K562 (cell line): ENCODE data around the gene DOLPP1. TPM values are rescaled to one million over a fixed set of nuclear protein-coding genes. Genes with fewer than 3 reads are reported as not detected.
A peak's percentile ranks its signal among the peaks of the same experiment; 100 is the strongest.

Source experiments
- NR2C2 ChIP-seq, 2 experiments: fragments of 200-800 bp in 1 of 2; sonication (Bioruptor generic) in 1 of 2; sonication (generic) in 1 of 2; formaldehyde crosslinking in 1 of 2; IDR thresholded peaks; 2 replicates each; pipeline versions ENCODE4 v1.6.1 to v1.8.0; 2016 to 2022; ENCODE audit warnings: mild to moderate bottlenecking in 1 of 2, missing compliant biosample characterization in 1 of 2, missing genetic modification characterization in 1 of 2, missing genetic modification reagents in 1 of 2
- TCFL5 ChIP-seq: fragments of 250-450 bp; sonication (Bioruptor Pico); conservative IDR thresholded peaks from 2 replicates; pipeline ENCODE4 v1.6.1; 2021; ENCODE audit warnings: mild to moderate bottlenecking, moderate library complexity, matching md5 sums
- ZBTB17 ChIP-seq: fragments of 450-650 bp; formaldehyde crosslinking; IDR thresholded peaks from 2 replicates; pipeline ENCODE4 v1.4.0; 2020; ENCODE audit warnings: mild to moderate bottlenecking
- ZNF124 ChIP-seq: sonication (generic); formaldehyde crosslinking; IDR thresholded peaks from 2 replicates; pipeline ENCODE4 v1.8.1; 2022; ENCODE audit warnings: missing genetic modification reagents
- polyA plus RNA-seq, 8 experiments: library from polyadenylated mRNA; depleted of rRNA in 4 of 8; stranded (reverse) in 5 of 8; unstranded in 3 of 8; fragments of >200 nt; fragmentation: Nextera tagmentation in 2 of 8; fragmentation: Illumina TruSeq in 1 of 8; extraction: Ambion mirVana in 2 of 8; extraction: Trizol in 1 of 8; gene quantifications; 2 replicates each; pipeline versions ENCODE4 v1.2.1 to v1.2.3, GENCODE V29; 2011 to 2014; ENCODE audit warnings: inconsistent platforms in 1 of 8, missing spikeins in 1 of 8
- total RNA-seq, 7 experiments: library from RNA; depleted of rRNA in 6 of 7; stranded (reverse); fragments of >200 nt in 6 of 7; fragmentation: Illumina TruSeq in 2 of 7; extraction: Trizol in 2 of 7; gene quantifications; 2 replicates each; pipeline versions ENCODE4 v1.2.1 to v1.2.3, GENCODE V29; 2011 to 2021; ENCODE audit warnings: low replicate concordance in 1 of 7
- TF ChIP-seq, protein P1 (sequence below), 2 experiments: fragments of 250-450 bp in 1 of 2; fragments of 450-650 bp in 1 of 2; sonication (Bioruptor Pico) in 1 of 2; IDR thresholded peaks; 2 replicates each; pipeline versions ENCODE4 v1.6.1 to v1.8.0; 2016 to 2021; ENCODE audit warnings: mild to moderate bottlenecking in 2 of 2, moderate library complexity in 2 of 2, missing compliant biosample characterization in 1 of 2, missing genetic modification characterization in 1 of 2
- TF ChIP-seq, protein P2 (sequence below): fragments of 250-450 bp; sonication (Bioruptor Pico); IDR thresholded peaks from 2 replicates; pipeline ENCODE4 v1.4.0; 2020
- TF ChIP-seq, protein P3 (sequence below): sonication (generic); formaldehyde crosslinking; IDR thresholded peaks from 2 replicates; pipeline ENCODE4 v1.8.0; 2022; ENCODE audit warnings: missing genetic modification reagents, mild to moderate bottlenecking, moderate library complexity, borderline replicate concordance
- TF ChIP-seq, protein P4 (sequence below), 2 experiments: fragments of 450-650 bp; formaldehyde crosslinking in 1 of 2; IDR thresholded peaks; 2 replicates each; pipeline versions ENCODE4 v1.4.0 to v1.6.1; 2014 to 2020; ENCODE audit warnings: mild to moderate bottlenecking in 2 of 2, borderline replicate concordance in 1 of 2, low read depth in 1 of 2
- TF ChIP-seq, protein P5 (sequence below), 2 experiments: fragments of 450-650 bp in 1 of 2; IDR thresholded peaks; 2 replicates each; pipeline ENCODE4 v1.6.1; 2011 to 2017; ENCODE audit warnings: low read depth in 2 of 2, antibody characterized with exemption in 1 of 2, borderline replicate concordance in 1 of 2, low read length in 1 of 2, mild to moderate bottlenecking in 1 of 2, mixed read lengths in 1 of 2; ENCODE audit not compliant: control insufficient read depth in 1 of 2

The DOLPP1 gene
- total and polyA plus RNA-seq, 9 of the 15 experiments (the other 6 are each of a cell fraction or from before 2014, with no cell fraction given): 3.0 to 39.8 (median 30.5) TPM

DNA sequence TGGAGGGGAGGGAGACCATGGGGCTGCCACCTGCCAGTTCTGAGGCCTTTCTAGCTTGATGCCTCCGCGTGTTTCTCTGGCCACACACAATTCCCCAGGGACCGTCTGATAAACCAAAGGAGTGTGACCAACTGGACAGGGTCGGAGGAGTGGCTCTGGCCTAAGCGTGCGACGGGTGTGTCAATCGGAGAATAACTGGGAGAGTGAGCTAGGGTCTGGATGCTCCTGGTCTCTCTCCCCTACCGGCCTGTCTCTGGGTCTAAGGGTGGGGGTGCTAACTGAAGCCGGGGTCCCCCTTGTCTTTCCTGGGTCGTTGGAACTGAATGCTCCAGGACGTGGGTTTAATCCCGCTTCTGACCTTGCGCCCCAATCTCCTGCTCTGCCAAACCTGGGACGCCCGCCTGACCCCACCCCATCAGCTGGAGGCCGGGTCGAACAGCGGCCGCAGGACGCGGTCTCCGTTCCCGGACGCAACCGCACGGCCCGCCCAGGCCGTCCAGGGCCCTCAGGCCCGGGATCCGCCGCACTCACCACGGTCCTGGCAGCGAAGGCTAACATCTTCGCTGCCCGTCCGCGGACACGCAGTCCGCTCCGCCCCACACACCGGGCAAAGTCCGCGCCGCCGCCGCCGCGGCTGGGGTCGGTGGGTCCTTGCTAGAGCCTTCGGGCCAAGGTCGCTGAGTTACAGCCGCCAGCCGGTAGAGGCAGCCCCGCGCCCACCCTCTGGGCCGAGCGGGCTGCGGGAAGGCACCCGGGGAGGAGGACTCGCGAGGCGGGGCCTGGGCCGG lies 29.2 kb downstream of the DOLPP1 start (continued):
- TF ChIP-seq, protein P1, sequence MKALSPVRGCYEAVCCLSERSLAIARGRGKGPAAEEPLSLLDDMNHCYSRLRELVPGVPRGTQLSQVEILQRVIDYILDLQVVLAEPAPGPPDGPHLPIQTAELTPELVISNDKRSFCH (CRISPR knock-in tag; IDR thresholded peaks at IDR 0.05): no peak
- TF ChIP-seq, protein P1 (tag; IDR thresholded peaks at IDR 0.05): no peak
- TF ChIP-seq TCFL5 (no peak), ZNF124 (CRISPR knock-in tag) (0 out of 2 replicates have a peak, but pooled peaks have one; percentile 44), ZBTB17 (CRISPR knock-in tag) (0 out of 2 replicates have a peak, but pooled peaks have one; percentile 29), NR2C2 (CRISPR knock-in tag; IDR thresholded peaks at IDR 0.05) (no peak), NR2C2 (tag; IDR thresholded peaks at IDR 0.05) (no peak)
- TF ChIP-seq, protein P2, sequence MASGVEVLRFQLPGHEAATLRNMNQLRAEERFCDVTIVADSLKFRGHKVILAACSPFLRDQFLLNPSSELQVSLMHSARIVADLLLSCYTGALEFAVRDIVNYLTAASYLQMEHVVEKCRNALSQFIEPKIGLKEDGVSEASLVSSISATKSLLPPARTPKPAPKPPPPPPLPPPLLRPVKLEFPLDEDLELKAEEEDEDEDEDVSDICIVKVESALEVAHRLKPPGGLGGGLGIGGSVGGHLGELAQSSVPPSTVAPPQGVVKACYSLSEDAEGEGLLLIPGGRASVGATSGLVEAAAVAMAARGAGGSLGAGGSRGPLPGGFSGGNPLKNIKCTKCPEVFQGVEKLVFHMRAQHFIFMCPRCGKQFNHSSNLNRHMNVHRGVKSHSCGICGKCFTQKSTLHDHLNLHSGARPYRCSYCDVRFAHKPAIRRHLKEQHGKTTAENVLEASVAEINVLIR: no peak
- TF ChIP-seq, protein P3, sequence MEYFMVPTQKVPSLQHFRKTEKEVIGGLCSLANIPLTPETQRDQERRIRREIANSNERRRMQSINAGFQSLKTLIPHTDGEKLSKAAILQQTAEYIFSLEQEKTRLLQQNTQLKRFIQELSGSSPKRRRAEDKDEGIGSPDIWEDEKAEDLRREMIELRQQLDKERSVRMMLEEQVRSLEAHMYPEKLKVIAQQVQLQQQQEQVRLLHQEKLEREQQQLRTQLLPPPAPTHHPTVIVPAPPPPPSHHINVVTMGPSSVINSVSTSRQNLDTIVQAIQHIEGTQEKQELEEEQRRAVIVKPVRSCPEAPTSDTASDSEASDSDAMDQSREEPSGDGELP: peak; percentile 72
- TF ChIP-seq, protein P4, sequence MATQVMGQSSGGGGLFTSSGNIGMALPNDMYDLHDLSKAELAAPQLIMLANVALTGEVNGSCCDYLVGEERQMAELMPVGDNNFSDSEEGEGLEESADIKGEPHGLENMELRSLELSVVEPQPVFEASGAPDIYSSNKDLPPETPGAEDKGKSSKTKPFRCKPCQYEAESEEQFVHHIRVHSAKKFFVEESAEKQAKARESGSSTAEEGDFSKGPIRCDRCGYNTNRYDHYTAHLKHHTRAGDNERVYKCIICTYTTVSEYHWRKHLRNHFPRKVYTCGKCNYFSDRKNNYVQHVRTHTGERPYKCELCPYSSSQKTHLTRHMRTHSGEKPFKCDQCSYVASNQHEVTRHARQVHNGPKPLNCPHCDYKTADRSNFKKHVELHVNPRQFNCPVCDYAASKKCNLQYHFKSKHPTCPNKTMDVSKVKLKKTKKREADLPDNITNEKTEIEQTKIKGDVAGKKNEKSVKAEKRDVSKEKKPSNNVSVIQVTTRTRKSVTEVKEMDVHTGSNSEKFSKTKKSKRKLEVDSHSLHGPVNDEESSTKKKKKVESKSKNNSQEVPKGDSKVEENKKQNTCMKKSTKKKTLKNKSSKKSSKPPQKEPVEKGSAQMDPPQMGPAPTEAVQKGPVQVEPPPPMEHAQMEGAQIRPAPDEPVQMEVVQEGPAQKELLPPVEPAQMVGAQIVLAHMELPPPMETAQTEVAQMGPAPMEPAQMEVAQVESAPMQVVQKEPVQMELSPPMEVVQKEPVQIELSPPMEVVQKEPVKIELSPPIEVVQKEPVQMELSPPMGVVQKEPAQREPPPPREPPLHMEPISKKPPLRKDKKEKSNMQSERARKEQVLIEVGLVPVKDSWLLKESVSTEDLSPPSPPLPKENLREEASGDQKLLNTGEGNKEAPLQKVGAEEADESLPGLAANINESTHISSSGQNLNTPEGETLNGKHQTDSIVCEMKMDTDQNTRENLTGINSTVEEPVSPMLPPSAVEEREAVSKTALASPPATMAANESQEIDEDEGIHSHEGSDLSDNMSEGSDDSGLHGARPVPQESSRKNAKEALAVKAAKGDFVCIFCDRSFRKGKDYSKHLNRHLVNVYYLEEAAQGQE (IDR thresholded peaks at IDR 0.05; ENCODE audit: borderline replicate concordance): no peak
- TF ChIP-seq, protein P4 (CRISPR knock-in tag; IDR thresholded peaks at IDR 0.05; ENCODE audit: low read depth): peak; percentile 62; the same call in 1 of the 2 replicates
- TF ChIP-seq, protein P5, sequence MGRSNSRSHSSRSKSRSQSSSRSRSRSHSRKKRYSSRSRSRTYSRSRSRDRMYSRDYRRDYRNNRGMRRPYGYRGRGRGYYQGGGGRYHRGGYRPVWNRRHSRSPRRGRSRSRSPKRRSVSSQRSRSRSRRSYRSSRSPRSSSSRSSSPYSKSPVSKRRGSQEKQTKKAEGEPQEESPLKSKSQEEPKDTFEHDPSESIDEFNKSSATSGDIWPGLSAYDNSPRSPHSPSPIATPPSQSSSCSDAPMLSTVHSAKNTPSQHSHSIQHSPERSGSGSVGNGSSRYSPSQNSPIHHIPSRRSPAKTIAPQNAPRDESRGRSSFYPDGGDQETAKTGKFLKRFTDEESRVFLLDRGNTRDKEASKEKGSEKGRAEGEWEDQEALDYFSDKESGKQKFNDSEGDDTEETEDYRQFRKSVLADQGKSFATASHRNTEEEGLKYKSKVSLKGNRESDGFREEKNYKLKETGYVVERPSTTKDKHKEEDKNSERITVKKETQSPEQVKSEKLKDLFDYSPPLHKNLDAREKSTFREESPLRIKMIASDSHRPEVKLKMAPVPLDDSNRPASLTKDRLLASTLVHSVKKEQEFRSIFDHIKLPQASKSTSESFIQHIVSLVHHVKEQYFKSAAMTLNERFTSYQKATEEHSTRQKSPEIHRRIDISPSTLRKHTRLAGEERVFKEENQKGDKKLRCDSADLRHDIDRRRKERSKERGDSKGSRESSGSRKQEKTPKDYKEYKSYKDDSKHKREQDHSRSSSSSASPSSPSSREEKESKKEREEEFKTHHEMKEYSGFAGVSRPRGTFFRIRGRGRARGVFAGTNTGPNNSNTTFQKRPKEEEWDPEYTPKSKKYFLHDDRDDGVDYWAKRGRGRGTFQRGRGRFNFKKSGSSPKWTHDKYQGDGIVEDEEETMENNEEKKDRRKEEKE (IDR thresholded peaks at IDR 0.05; ENCODE audit: borderline replicate concordance in 1 of 2, control insufficient read depth in 1 of 2, low read depth in 2 of 2, low read length in 1 of 2): no peak
